ENCODE results near the gene HPSE2.

Gene HPSE2

GRCh38 chr10:98427011-98427515 is 808.6 kb downstream of the HPSE2 start:
- H3K4me3 ChIP-seq (ENCODE audit: low read depth, low read length): no peak overlapping the region
- in situ Hi-C loops (cut with HindIII; ENCODE audit: low sequenced_read_pairs): no loop called here
- DNase-seq (ENCODE audit: low read depth, low spot score): no peak
- TF ChIP-seq, protein P1, sequence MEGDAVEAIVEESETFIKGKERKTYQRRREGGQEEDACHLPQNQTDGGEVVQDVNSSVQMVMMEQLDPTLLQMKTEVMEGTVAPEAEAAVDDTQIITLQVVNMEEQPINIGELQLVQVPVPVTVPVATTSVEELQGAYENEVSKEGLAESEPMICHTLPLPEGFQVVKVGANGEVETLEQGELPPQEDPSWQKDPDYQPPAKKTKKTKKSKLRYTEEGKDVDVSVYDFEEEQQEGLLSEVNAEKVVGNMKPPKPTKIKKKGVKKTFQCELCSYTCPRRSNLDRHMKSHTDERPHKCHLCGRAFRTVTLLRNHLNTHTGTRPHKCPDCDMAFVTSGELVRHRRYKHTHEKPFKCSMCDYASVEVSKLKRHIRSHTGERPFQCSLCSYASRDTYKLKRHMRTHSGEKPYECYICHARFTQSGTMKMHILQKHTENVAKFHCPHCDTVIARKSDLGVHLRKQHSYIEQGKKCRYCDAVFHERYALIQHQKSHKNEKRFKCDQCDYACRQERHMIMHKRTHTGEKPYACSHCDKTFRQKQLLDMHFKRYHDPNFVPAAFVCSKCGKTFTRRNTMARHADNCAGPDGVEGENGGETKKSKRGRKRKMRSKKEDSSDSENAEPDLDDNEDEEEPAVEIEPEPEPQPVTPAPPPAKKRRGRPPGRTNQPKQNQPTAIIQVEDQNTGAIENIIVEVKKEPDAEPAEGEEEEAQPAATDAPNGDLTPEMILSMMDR (IDR thresholded peaks at IDR 0.05; ENCODE audit: low read depth, low read length): no peak

- in situ Hi-C loops (cut with HindIII; ENCODE audit: low sequenced_read_pairs): no loop called here
- TF ChIP-seq, protein P1 (IDR thresholded peaks at IDR 0.05; ENCODE audit: low read depth, low read length): peak; percentile 83
- DNase-seq (ENCODE audit: low read depth, low spot score): peak; percentile 18
- H3K4me3 ChIP-seq (ENCODE audit: low read depth, low read length): no peak overlapping the region
Observed at GRCh38 chr10:98425511-98426352, 809.9 kb downstream of the HPSE2 start.

- no peak overlapping the region for H3K4me3 ChIP-seq (ENCODE audit: low read depth, low read length)
- DNase-seq (ENCODE audit: low read depth, low spot score): no peak
- in situ Hi-C loops (cut with HindIII; ENCODE audit: low sequenced_read_pairs): no loop called here
- TF ChIP-seq, protein P1 (IDR thresholded peaks at IDR 0.05; ENCODE audit: low read depth, low read length): no peak
Observed at GRCh38 chr10:98424295-98425254, 811.1 kb downstream of the HPSE2 start.

GRCh38 chr10:98423691-98424120 is 811.9 kb downstream of the HPSE2 start:
- no peak for DNase-seq (ENCODE audit: low read depth, low spot score)
- H3K4me3 ChIP-seq (ENCODE audit: low read depth, low read length): no peak overlapping the region
- TF ChIP-seq, protein P1 (IDR thresholded peaks at IDR 0.05; ENCODE audit: low read depth, low read length): peak; percentile 21
- in situ Hi-C loops (cut with HindIII; ENCODE audit: low sequenced_read_pairs): no loop called here

- DNase-seq (ENCODE audit: low read depth, low spot score): no peak
- in situ Hi-C loops (cut with HindIII; ENCODE audit: low sequenced_read_pairs): no loop called here
- TF ChIP-seq, protein P1 (IDR thresholded peaks at IDR 0.05; ENCODE audit: low read depth, low read length): no peak
Observed at GRCh38 chr10:98422182-98422581, 813.5 kb downstream of the HPSE2 start.

GRCh38 chr10:98420786-98421185 is 814.9 kb downstream of the HPSE2 start:
- in situ Hi-C loops (cut with HindIII; ENCODE audit: low sequenced_read_pairs): no loop called here
- no peak overlapping the region for H3K4me3 ChIP-seq (ENCODE audit: low read depth, low read length)
- DNase-seq (ENCODE audit: low read depth, low spot score): no peak
- TF ChIP-seq, protein P1 (IDR thresholded peaks at IDR 0.05; ENCODE audit: low read depth, low read length): no peak

More at GRCh38 chr10:98422182-98422581, 813.5 kb downstream of the HPSE2 start:
- no peak overlapping the region for H3K4me3 ChIP-seq (ENCODE audit: low read depth, low read length)
